K562 (cell line): ENCODE data around the gene ARHGAP30. TPM values are rescaled to one million over a fixed set of nuclear protein-coding genes. Genes with fewer than 3 reads are reported as not detected.

Source experiments
- ASH1L ChIP-seq: fragments of 450-650 bp; IDR thresholded peaks from 2 replicates; pipeline ENCODE4 v1.6.1; 2018; ENCODE audit warnings: borderline replicate concordance, mild to moderate bottlenecking, low read depth; ENCODE audit not compliant: partially characterized antibody
- C11orf30 ChIP-seq: fragments of 450-650 bp; IDR thresholded peaks from 2 replicates; pipeline ENCODE4 v1.6.1; 2016; ENCODE audit warnings: low read depth, mild to moderate bottlenecking
- CBFB ChIP-seq: sonication (generic); formaldehyde crosslinking; IDR thresholded peaks from 2 replicates; pipeline ENCODE4 v1.4.0; 2020; ENCODE audit warnings: mild to moderate bottlenecking, missing genetic modification reagents
- FOXJ2 ChIP-seq: fragments of 200-800 bp; sonication (Bioruptor generic); IDR thresholded peaks from 2 replicates; pipeline ENCODE4 v1.6.1; 2016; ENCODE audit warnings: missing genetic modification characterization, missing compliant biosample characterization
- HSF4 ChIP-seq: fragments of 250-450 bp; sonication (Bioruptor Pico); IDR thresholded peaks from 2 replicates; pipeline ENCODE4 v2.1.2; 2022; ENCODE audit warnings: mild to moderate bottlenecking, moderate library complexity, borderline replicate concordance
- JUND ChIP-seq, 2 experiments: IDR thresholded peaks; 2 replicates in 1 of 2; 3 replicates in 1 of 2; pipeline ENCODE4 v1.6.1; 2011; ENCODE audit warnings: borderline replicate concordance in 2 of 2, low read depth in 2 of 2, low read length in 2 of 2, improper control_type of control experiment in 1 of 2, missing biosample characterization in 1 of 2, missing genetic modification characterization in 1 of 2, missing genetic modification reagents in 1 of 2
- LEF1 ChIP-seq: fragments of 450-650 bp; IDR thresholded peaks from 2 replicates; pipeline ENCODE4 v1.6.1; 2016; ENCODE audit warnings: mild to moderate bottlenecking
- MEF2A ChIP-seq: IDR thresholded peaks from 2 replicates; pipeline ENCODE4 v1.6.1; 2011; ENCODE audit warnings: low read depth, mild to moderate bottlenecking, low read length, moderate library complexity; ENCODE audit not compliant: control insufficient read depth
- NKRF ChIP-seq: fragments of 450-650 bp; IDR thresholded peaks from 2 replicates; pipeline ENCODE4 v1.6.1; 2016; ENCODE audit warnings: borderline replicate concordance
- RAD21 ChIP-seq, 2 experiments: fragments of 250-450 bp in 1 of 2; fragments of 450-650 bp in 1 of 2; sonication (Bioruptor Pico) in 1 of 2; formaldehyde crosslinking in 1 of 2; IDR thresholded peaks in 1 of 2; conservative IDR thresholded peaks in 1 of 2; 2 replicates each; pipeline versions ENCODE4 v1.4.0 to v1.8.0; 2020 to 2022; ENCODE audit warnings: mild to moderate bottlenecking in 2 of 2, moderate library complexity in 1 of 2
- RBFOX2 ChIP-seq: fragments of 200-400 bp; formaldehyde crosslinking; IDR thresholded peaks from 2 replicates; pipeline ENCODE4 v1.6.1; 2017; ENCODE audit warnings: low read depth, mild to moderate bottlenecking, low read length, moderate library complexity
- RFX7 ChIP-seq: fragments of 250-450 bp; sonication (Bioruptor Pico); IDR thresholded peaks from 2 replicates; pipeline ENCODE4 v1.5.1; 2021; ENCODE audit warnings: mild to moderate bottlenecking
- TRIM25 ChIP-seq: fragments of 450-650 bp; IDR thresholded peaks from 2 replicates; pipeline ENCODE4 v1.7.0; 2016; ENCODE audit warnings: borderline replicate concordance
- USF1 ChIP-seq: sonication (generic); formaldehyde crosslinking; IDR thresholded peaks from 2 replicates; pipeline ENCODE4 v1.9.0; 2022; ENCODE audit warnings: mild to moderate bottlenecking, missing genetic modification reagents
- YY1 ChIP-seq, 3 experiments: IDR thresholded peaks; 2 replicates each; pipeline ENCODE4 v1.6.1; 2011; ENCODE audit warnings: low read length in 2 of 3, mild to moderate bottlenecking in 2 of 3, moderate library complexity in 2 of 3, borderline replicate concordance in 1 of 3, control low read depth in 1 of 3, low read depth in 1 of 3; ENCODE audit not compliant: insufficient read depth in 3 of 3, insufficient replicate concordance in 2 of 3, control insufficient read depth in 1 of 3, insufficient read length in 1 of 3; ENCODE audit errors: extremely low read depth in 1 of 3
- ZNF354B ChIP-seq: fragments of 250-450 bp; sonication (Bioruptor Pico); IDR thresholded peaks from 2 replicates; pipeline ENCODE4 v1.4.0; 2020
- polyA plus RNA-seq, 8 experiments: library from polyadenylated mRNA; depleted of rRNA in 4 of 8; stranded (reverse) in 5 of 8; unstranded in 3 of 8; fragments of >200 nt; fragmentation: Nextera tagmentation in 2 of 8; fragmentation: Illumina TruSeq in 1 of 8; extraction: Ambion mirVana in 2 of 8; extraction: Trizol in 1 of 8; gene quantifications; 2 replicates each; pipeline versions ENCODE4 v1.2.1 to v1.2.3, GENCODE V29; 2011 to 2014; ENCODE audit warnings: inconsistent platforms in 1 of 8, missing spikeins in 1 of 8
- total RNA-seq, 7 experiments: library from RNA; depleted of rRNA in 6 of 7; stranded (reverse); fragments of >200 nt in 6 of 7; fragmentation: Illumina TruSeq in 2 of 7; extraction: Trizol in 2 of 7; gene quantifications; 2 replicates each; pipeline versions ENCODE4 v1.2.1 to v1.2.3, GENCODE V29; 2011 to 2021; ENCODE audit warnings: low replicate concordance in 1 of 7

The ARHGAP30 gene
- total and polyA plus RNA-seq, 9 of the 15 experiments (the other 6 are each of a cell fraction or from before 2014, with no cell fraction given) = 0.01 to 0.73 (median 0.12) TPM

- TF ChIP-seq ZNF354B (CRISPR knock-in tag) (no peak), HSF4 (CRISPR knock-in tag) (no peak), FOXJ2 (tag) (no peak), ASH1L (peak; percentile 87), RFX7 (CRISPR knock-in tag) (no peak), C11orf30 (peak; percentile 70), JUND (IDR thresholded peaks at IDR 0.05; ENCODE audit: borderline replicate concordance, low read depth, low read length) (peak; percentile 48), JUND (tag; IDR thresholded peaks at IDR 0.05; ENCODE audit: borderline replicate concordance, low read depth, low read length) (no peak; the same call in 1 of the 3 replicates), NKRF (0 out of 2 replicates have a peak, but pooled peaks have one; percentile 37), RBFOX2 (peak; percentile 65), MEF2A (no peak), RAD21 (CRISPR knock-in tag; conservative IDR thresholded peaks at IDR 0.05 in 1 of 2, IDR thresholded peaks at IDR 0.05 in 1 of 2) (no peak), TRIM25 (0 out of 2 replicates have a peak, but pooled peaks have one; percentile 65), USF1 (CRISPR knock-in tag) (0 out of 2 replicates have a peak, but pooled peaks have one; percentile 5), YY1 (IDR thresholded peaks at IDR 0.05; ENCODE audit: borderline replicate concordance in 1 of 3, control insufficient read depth in 1 of 3, extremely low read depth in 1 of 3, insufficient read depth in 3 of 3, insufficient read length in 1 of 3, insufficient replicate concordance in 2 of 3, low read depth in 1 of 3, low read length in 2 of 3) (peak in 1 of 3 experiments; percentile 39), LEF1 (no peak), CBFB (CRISPR knock-in tag) (no peak)
Measured at GRCh38 chr1:161021165-161021969, 48.3 kb downstream of the ARHGAP30 start (continued).
